Retinal pigment epithelial cell (primary cell): Measurements from ENCODE around the gene HTR1E.
A peak's percentile ranks its signal among the peaks of the same experiment; 100 is the strongest.

ENCODE experiments used
- DNase-seq: peaks from one replicate; pipeline ENCODE4 v3.0.0-alpha.2; 2010; ENCODE audit warnings: low read depth
- H3K4me3 ChIP-seq: 2 replicates; pipeline ENCODE4 v1.5.1; 2011; ENCODE audit warnings: mild to moderate bottlenecking, low read length, control low read depth, moderate library complexity
- TF ChIP-seq, protein P1 (sequence below): conservative IDR thresholded peaks from 2 replicates; pipeline ENCODE4 v1.5.1; 2011; ENCODE audit warnings: low read depth, low read length, control low read depth, inconsistent platforms

Gene HTR1E

DNA sequence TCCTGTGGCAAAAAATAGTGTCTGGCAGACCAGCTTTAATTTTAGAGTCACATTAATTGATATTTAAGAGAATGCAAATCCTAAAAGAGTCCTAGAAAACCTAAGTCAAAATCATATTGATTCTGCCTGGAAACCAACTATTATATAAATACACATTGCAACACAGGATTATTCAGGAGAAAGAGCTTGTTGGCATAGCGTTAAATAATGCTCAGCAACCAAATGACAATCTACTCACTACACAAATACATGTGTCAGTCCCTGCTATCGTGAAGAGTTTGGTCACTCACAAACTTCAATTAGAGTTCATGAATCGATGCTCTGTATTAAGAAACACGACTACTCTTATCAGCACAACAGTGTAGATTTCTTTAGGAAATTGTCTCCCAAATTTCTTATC is 103.4 kb downstream of the HTR1E start:
- TF ChIP-seq, protein P1, sequence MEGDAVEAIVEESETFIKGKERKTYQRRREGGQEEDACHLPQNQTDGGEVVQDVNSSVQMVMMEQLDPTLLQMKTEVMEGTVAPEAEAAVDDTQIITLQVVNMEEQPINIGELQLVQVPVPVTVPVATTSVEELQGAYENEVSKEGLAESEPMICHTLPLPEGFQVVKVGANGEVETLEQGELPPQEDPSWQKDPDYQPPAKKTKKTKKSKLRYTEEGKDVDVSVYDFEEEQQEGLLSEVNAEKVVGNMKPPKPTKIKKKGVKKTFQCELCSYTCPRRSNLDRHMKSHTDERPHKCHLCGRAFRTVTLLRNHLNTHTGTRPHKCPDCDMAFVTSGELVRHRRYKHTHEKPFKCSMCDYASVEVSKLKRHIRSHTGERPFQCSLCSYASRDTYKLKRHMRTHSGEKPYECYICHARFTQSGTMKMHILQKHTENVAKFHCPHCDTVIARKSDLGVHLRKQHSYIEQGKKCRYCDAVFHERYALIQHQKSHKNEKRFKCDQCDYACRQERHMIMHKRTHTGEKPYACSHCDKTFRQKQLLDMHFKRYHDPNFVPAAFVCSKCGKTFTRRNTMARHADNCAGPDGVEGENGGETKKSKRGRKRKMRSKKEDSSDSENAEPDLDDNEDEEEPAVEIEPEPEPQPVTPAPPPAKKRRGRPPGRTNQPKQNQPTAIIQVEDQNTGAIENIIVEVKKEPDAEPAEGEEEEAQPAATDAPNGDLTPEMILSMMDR: no peak
- H3K4me3 ChIP-seq: no peak overlapping the region
- no peak for DNase-seq

DNA sequence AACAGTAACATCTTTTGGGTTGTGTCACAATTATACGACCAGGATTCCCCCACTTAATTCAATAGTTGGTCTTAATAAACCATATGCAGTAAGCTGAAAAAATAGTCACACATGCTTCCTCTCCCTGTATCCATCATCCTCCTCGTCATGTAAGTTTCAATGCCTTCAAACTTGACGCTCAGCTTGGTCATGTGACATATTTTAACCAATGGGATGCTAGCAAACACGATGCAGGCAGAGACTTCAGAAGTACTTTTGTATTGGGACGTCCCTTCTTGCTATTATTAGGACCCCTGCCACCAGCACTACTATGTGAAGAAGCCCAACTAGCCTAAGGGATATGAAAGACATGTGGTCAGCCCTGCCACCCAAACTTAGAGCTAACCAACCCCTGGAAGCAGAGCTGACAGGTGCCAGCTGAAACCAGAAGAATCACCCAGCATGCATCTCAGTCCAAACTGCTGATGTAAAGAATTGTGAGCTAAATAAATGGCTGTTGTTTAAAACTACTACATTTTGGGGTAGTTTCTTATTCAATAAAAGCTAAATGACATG is 108.3 kb downstream of the HTR1E start:
- no peak overlapping the region for H3K4me3 ChIP-seq

DNA sequence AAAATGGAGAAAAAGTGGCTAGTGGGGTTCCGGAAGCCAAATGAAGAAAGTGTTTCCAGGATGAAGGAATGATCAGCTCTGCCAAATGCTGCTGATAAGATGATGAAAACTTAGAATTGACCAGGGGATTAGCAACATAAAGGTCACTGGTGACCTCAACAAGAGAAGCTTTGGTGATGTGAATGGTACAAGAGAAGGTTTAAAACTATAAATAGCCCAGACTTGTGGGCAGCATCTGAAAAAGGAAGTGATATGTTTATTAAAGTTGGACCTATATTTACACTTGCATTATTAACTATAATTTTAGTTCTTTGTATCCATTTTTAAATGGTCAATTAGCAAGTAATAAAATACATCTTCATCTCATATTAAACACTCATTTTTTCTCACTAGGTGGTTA is 112.5 kb downstream of the HTR1E start:
- TF ChIP-seq, protein P1: no peak
- no peak overlapping the region for H3K4me3 ChIP-seq

More for the DNA sequence above, 108.3 kb downstream of the HTR1E start:
- TF ChIP-seq, protein P1: no peak
- DNase-seq: no peak

GRCh38 chr6:87053312-87053711 is 116.0 kb downstream of the HTR1E start:
- no peak for DNase-seq
- no peak overlapping the region for H3K4me3 ChIP-seq
- TF ChIP-seq, protein P1: no peak

More for the DNA sequence above, 112.5 kb downstream of the HTR1E start:
- DNase-seq: peak; percentile 12

- DNase-seq: no peak
- no peak overlapping the region for H3K4me3 ChIP-seq
- TF ChIP-seq, protein P1: no peak
Observed at GRCh38 chr6:87054143-87054833, 117.0 kb downstream of the HTR1E start.

GRCh38 chr6:87059943-87060342 is 122.6 kb downstream of the HTR1E start:
- H3K4me3 ChIP-seq: no peak overlapping the region
- TF ChIP-seq, protein P1: no peak
- DNase-seq: no peak

- no peak overlapping the region for H3K4me3 ChIP-seq
- TF ChIP-seq, protein P1: no peak
- DNase-seq: no peak
Observed at GRCh38 chr6:87065117-87065516, 127.8 kb downstream of the HTR1E start.
